ENCODE results near the gene SNCG.

The SNCG gene

GRCh38 chr10:86956195-86956847 is 2.1 kb upstream of the SNCG start:
- peaks cover 0 to 25% (median 12%) of the 10 kb centered on the region in 4 experiments for H3K4me1 ChIP-seq (ENCODE audit: control extremely low read depth in 1 of 4, control insufficient read depth in 4 of 4, insufficient read depth in 4 of 4, low read length in 3 of 4)

DNA sequence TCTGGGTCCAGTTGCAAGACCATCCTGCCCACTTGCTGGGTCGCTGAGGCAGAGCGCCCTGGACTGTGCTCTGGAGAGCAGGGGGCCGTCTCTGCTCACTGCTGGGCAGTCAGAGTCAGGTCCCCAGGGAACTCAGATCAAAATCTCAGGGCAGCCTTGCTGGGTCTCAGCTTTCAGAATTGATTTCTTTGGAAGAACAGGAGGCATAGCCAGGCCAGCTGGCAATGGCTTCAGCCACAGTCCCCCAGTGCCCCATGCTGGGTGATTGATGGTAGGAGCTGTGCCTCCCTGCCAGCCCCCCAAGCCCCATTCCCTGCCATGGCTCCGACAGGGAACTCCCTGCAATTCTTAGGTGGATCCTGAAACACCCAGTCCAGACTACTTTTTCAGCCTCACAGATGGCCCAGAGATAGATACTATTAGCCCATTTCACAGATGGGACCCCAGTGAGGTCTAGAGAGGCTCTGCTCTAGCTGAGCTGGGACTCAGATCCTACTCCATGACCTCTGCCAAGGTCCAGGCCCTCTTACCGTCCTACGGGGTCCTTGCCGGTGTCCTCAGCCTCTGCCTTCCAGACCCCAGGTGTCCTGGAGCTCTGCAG is 1.5 kb upstream of the SNCG start:
- POLR2A ChIA-PET, result no interaction called here
- no peak overlapping the region for H3K4me3 ChIP-seq (ENCODE audit: control insufficient read depth in 1 of 7, extremely low read depth in 1 of 7, insufficient read depth in 4 of 7, low read depth in 2 of 7, low read length in 6 of 7)
- peaks cover 0 to 12% (median 3%) of the 10 kb centered on the region in 5 experiments for H3K9me3 ChIP-seq (ENCODE audit: control extremely low read depth in 1 of 5, control insufficient read depth in 4 of 5, insufficient read depth in 2 of 5, low read depth in 1 of 5, low read length in 4 of 5)
- H3K27ac ChIP-seq (ENCODE audit: insufficient read depth in 1 of 2, low read depth in 1 of 2, low read length in 2 of 2, poor library complexity in 1 of 2, severe bottlenecking in 2 of 2), result no peak overlapping the region
- DNase-seq, result no peak
- no peaks in the 10 kb centered on the region for H3K36me3 ChIP-seq (ENCODE audit: control insufficient read depth in 4 of 4, insufficient read depth in 4 of 4, low read length in 3 of 4)
- CTCF ChIA-PET, result interaction anchor here (1.5 to 3.2 kb wide), 2 partner anchors 13 to 18 kb away, joined by 7 to 13 read pairs; no protein-coding TSS in a partner anchor
- H3K4me1 ChIP-seq (ENCODE audit: control extremely low read depth in 1 of 4, control insufficient read depth in 4 of 4, insufficient read depth in 4 of 4, low read length in 3 of 4), result peaks cover 0 to 25% (median 12%) of the 10 kb centered on the region in 4 experiments
- peaks cover 0 to 2% (median 0%) of the 10 kb centered on the region in 5 experiments for H3K27me3 ChIP-seq (replicated peaks in 2 of 5; ENCODE audit: control insufficient read depth in 4 of 5, insufficient read depth in 5 of 5, low read length in 4 of 5)
- 98% methylated on average over 6 of the region's 7 CpGs for WGBS (ENCODE audit: insufficient coverage)

More at GRCh38 chr10:86956195-86956847, 2.1 kb upstream of the SNCG start:
- peaks cover 0 to 2% (median 0%) of the 10 kb centered on the region in 5 experiments for H3K27me3 ChIP-seq (replicated peaks in 2 of 5; ENCODE audit: control insufficient read depth in 4 of 5, insufficient read depth in 5 of 5, low read length in 4 of 5)
- DNase-seq, result no peak
- ChIA-PET POLR2A (no interaction called here), CTCF (interaction anchor here (1.5 to 3.2 kb wide), 2 partner anchors 14 to 17 kb away, joined by 7 to 13 read pairs; no protein-coding TSS in a partner anchor)
- 88% methylated on average over 6 of the region's 7 CpGs for WGBS (ENCODE audit: insufficient coverage)
- no peak overlapping the region for H3K4me3 ChIP-seq (ENCODE audit: control insufficient read depth in 1 of 7, extremely low read depth in 1 of 7, insufficient read depth in 4 of 7, low read depth in 2 of 7, low read length in 6 of 7)
- no peak overlapping the region for H3K27ac ChIP-seq (ENCODE audit: insufficient read depth in 1 of 2, low read depth in 1 of 2, low read length in 2 of 2, poor library complexity in 1 of 2, severe bottlenecking in 2 of 2)
- H3K9me3 ChIP-seq (ENCODE audit: control extremely low read depth in 1 of 5, control insufficient read depth in 4 of 5, insufficient read depth in 2 of 5, low read depth in 1 of 5, low read length in 4 of 5), result peaks cover 0 to 12% (median 4%) of the 10 kb centered on the region in 5 experiments
- H3K36me3 ChIP-seq (ENCODE audit: control insufficient read depth in 4 of 4, insufficient read depth in 4 of 4, low read length in 3 of 4), result no peaks in the 10 kb centered on the region

DNA sequence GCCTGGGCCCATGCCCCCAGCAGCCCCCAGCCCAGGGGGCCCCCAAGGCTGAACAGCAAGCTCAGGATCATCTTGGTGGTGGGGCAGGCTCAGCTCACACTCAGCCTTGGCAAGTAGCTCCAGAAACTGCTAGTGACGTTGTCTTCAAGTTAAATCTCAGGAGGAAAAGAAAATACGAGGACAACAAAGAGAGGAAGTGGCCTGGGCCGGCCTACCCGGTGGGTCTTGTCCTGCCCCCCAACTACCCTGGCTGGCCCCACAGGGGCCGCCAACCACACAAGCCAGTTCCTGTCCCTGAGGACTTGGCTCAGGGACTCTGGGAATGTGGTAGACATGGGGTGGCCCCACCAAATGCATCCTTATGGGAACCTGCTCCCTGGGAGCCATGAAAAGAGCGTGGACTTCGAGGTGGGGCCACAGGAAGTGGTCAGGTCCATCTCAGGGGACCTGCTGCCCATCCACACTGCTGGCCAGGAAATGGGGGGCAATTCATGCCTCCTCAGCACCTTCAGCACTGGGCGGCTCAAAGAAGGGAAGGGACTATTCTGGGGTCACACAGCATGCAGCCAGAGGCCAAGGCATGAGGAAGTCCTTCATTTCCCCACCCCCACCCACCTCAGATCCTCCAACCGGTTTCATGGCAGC is 806 bp upstream of the SNCG start, which contains the start of gene MMRN2:
TSS of gene MMRN2 (minus strand) at position 145 of the 645 bp plus-strand sequence. CDS start at position 71, 74 bp downstream.
- Histone ChIP-seq H3K4me3 (ENCODE audit: control insufficient read depth in 1 of 7, extremely low read depth in 1 of 7, insufficient read depth in 4 of 7, low read depth in 2 of 7, low read length in 6 of 7) (no peak within 1 kb of the TSS), H3K36me3 (ENCODE audit: control insufficient read depth in 4 of 4, insufficient read depth in 4 of 4, low read length in 3 of 4) (no peaks in the 10 kb centered on the region), H3K9me3 (ENCODE audit: control extremely low read depth in 1 of 5, control insufficient read depth in 4 of 5, insufficient read depth in 2 of 5, low read depth in 1 of 5, low read length in 4 of 5) (peaks cover 0 to 7% (median 0%) of the 10 kb centered on the region in 5 experiments), H3K27ac (ENCODE audit: insufficient read depth in 1 of 2, low read depth in 1 of 2, low read length in 2 of 2, poor library complexity in 1 of 2, severe bottlenecking in 2 of 2) (no peak within 1 kb of the TSS), H3K27me3 (replicated peaks in 2 of 5; ENCODE audit: control insufficient read depth in 4 of 5, insufficient read depth in 5 of 5, low read length in 4 of 5) (peaks cover 0 to 2% (median 0%) of the 10 kb centered on the region in 5 experiments), H3K4me1 (ENCODE audit: control extremely low read depth in 1 of 4, control insufficient read depth in 4 of 4, insufficient read depth in 4 of 4, low read length in 3 of 4) (peaks cover 0 to 28% (median 15%) of the 10 kb centered on the region in 4 experiments)
- POLR2A ChIA-PET, result interaction anchor here (0.7 kb wide), 1 partner anchor 876 kb away, joined by 3 read pairs; no protein-coding TSS in a partner anchor
- 51% methylated on average over 9 of the region's 9 CpGs for WGBS (ENCODE audit: insufficient coverage)
- no peak for DNase-seq
- CTCF ChIA-PET, result interaction anchor here (0.9 to 3.2 kb wide), 3 partner anchors 9 to 19 kb away, joined by 3 to 13 read pairs (median 7); no protein-coding TSS in a partner anchor

DNA sequence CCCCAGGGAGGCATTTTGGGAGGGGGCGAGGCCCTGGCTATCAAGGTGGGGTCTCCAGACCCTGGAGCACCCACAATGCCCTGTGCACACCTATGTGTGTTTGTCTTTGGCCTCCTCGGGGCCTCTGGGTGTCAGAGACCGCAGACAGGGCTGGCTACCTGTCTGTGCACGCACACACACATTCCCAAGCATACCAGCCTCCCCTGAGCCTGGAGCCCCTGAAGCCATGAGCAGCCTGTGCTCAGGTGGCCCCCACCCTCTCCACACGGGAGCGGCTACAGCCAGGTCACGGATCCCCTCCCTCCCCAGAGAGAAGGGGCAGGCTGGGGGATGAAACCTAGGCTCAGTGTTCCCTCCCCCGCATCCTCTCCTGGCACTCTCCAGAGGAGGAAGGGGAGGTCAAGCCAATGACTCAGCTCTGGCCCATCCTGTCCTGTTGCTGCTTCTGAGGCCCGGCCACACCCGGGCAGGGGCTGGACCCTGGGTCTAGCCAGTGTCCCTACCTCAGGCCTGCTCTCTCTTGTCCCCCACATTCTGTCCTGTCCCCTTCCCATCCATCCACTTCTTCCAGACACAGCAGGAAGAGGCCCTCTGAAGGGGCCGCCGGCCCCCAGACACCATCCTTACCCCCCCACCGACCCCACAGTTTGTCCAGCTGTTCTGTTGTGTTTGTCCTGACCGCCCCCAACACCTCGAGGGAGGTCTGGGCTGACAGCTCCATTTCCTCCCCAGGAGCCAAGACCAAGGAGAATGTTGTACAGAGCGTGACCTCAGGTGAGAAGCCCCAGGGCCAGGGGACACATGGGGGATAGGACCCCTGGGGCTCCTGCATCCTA is 720 bp downstream of the SNCG start:
- Histone ChIP-seq H3K4me1 (ENCODE audit: control extremely low read depth in 1 of 4, control insufficient read depth in 4 of 4, insufficient read depth in 4 of 4, low read length in 3 of 4) (peaks cover 0 to 31% (median 17%) of the 10 kb centered on the region in 4 experiments), H3K9me3 (ENCODE audit: control extremely low read depth in 1 of 5, control insufficient read depth in 4 of 5, insufficient read depth in 2 of 5, low read depth in 1 of 5, low read length in 4 of 5) (no peaks in the 10 kb centered on the region), H3K4me3 (ENCODE audit: control insufficient read depth in 1 of 7, extremely low read depth in 1 of 7, insufficient read depth in 4 of 7, low read depth in 2 of 7, low read length in 6 of 7) (no peak overlapping the region), H3K36me3 (ENCODE audit: control insufficient read depth in 4 of 4, insufficient read depth in 4 of 4, low read length in 3 of 4) (no peaks in the 10 kb centered on the region), H3K27me3 (replicated peaks in 2 of 5; ENCODE audit: control insufficient read depth in 4 of 5, insufficient read depth in 5 of 5, low read length in 4 of 5) (peaks cover 0 to 2% (median 0%) of the 10 kb centered on the region in 5 experiments), H3K27ac (ENCODE audit: insufficient read depth in 1 of 2, low read depth in 1 of 2, low read length in 2 of 2, poor library complexity in 1 of 2, severe bottlenecking in 2 of 2) (no peak overlapping the region)
- ChIA-PET POLR2A (no interaction called here), CTCF (interaction anchor here (0.8 to 3.2 kb wide), 2 partner anchors 20 to 21 kb away, joined by 4 to 13 read pairs; no protein-coding TSS in a partner anchor)
- DNase-seq, result no peak
- 69% methylated on average over 11 of the region's 16 CpGs for WGBS (ENCODE audit: insufficient coverage)

DNA sequence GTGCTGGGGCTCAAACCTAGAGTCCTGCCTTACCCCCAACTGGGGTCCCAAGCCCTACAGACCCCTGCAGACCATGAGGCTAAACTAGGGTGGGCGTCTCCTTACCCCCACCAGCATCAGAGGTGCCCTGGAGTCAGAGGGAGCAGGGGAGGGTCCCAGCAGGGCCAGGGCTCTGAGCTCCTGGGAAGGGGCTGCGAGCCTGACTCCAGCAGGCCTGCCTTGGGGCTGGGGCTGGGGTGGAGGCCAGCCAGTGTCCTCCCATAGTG is 1.3 kb downstream of the SNCG start:
- H3K27ac ChIP-seq (ENCODE audit: insufficient read depth in 1 of 2, low read depth in 1 of 2, low read length in 2 of 2, poor library complexity in 1 of 2, severe bottlenecking in 2 of 2), result no peak overlapping the region
- 100% methylated on average over 2 of the region's 2 CpGs for WGBS (ENCODE audit: insufficient coverage)
- CTCF ChIA-PET, result interaction anchor here (3.2 kb wide), 1 partner anchor 21 kb away, joined by 13 read pairs; no protein-coding TSS in a partner anchor
- peaks cover 0 to 31% (median 17%) of the 10 kb centered on the region in 4 experiments for H3K4me1 ChIP-seq (ENCODE audit: control extremely low read depth in 1 of 4, control insufficient read depth in 4 of 4, insufficient read depth in 4 of 4, low read length in 3 of 4)
- H3K27me3 ChIP-seq (replicated peaks in 2 of 5; ENCODE audit: control insufficient read depth in 4 of 5, insufficient read depth in 5 of 5, low read length in 4 of 5), result peaks cover 0 to 2% (median 0%) of the 10 kb centered on the region in 5 experiments
- POLR2A ChIA-PET, result no interaction called here
- H3K4me3 ChIP-seq (ENCODE audit: control insufficient read depth in 1 of 7, extremely low read depth in 1 of 7, insufficient read depth in 4 of 7, low read depth in 2 of 7, low read length in 6 of 7), result no peak overlapping the region
- no peaks in the 10 kb centered on the region for H3K9me3 ChIP-seq (ENCODE audit: control extremely low read depth in 1 of 5, control insufficient read depth in 4 of 5, insufficient read depth in 2 of 5, low read depth in 1 of 5, low read length in 4 of 5)
- no peaks in the 10 kb centered on the region for H3K36me3 ChIP-seq (ENCODE audit: control insufficient read depth in 4 of 4, insufficient read depth in 4 of 4, low read length in 3 of 4)
- DNase-seq, result no peak

DNA sequence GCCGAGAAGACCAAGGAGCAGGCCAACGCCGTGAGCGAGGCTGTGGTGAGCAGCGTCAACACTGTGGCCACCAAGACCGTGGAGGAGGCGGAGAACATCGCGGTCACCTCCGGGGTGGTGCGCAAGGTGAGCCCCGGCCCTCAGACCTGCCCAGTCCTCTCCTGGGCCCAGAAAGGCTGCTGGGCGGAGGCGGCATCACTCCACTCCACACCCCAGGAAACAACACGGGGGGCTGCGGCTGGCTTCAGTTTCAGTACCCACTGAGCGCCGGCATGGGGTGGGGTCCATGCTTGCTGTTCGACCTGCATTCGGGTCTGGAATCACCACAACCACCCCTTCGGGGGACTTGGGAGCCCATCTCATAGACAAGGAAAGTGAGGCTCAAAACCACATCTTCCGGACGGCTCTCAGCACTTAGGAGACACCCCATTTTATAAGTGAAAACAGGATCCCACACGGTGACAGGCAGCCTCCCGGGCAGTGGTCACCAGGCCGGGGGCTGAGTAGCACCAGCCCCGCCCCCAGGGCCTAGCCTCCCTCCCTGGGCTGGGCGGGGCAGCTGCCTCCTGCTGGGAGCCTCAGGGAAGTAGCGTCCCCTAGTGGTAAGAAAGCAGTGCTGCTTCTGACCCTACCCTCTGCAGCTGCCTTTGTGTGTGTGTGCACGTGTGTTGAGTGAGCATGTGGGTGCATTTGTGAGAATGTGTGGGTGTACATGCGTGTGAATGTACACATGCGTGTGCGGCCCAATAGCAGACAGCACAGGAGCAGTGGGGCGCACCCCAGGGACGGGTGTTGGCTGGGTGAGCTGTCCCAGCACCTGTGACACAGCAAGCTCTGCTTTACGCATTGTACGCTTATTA is 1.8 kb downstream of the SNCG start:
- Histone ChIP-seq H3K4me3 (ENCODE audit: control insufficient read depth in 1 of 7, extremely low read depth in 1 of 7, insufficient read depth in 4 of 7, low read depth in 2 of 7, low read length in 6 of 7) (no peak overlapping the region), H3K9me3 (ENCODE audit: control extremely low read depth in 1 of 5, control insufficient read depth in 4 of 5, insufficient read depth in 2 of 5, low read depth in 1 of 5, low read length in 4 of 5) (no peaks in the 10 kb centered on the region), H3K36me3 (ENCODE audit: control insufficient read depth in 4 of 4, insufficient read depth in 4 of 4, low read length in 3 of 4) (no peaks in the 10 kb centered on the region), H3K4me1 (ENCODE audit: control extremely low read depth in 1 of 4, control insufficient read depth in 4 of 4, insufficient read depth in 4 of 4, low read length in 3 of 4) (peaks cover 0 to 31% (median 17%) of the 10 kb centered on the region in 4 experiments), H3K27ac (ENCODE audit: insufficient read depth in 1 of 2, low read depth in 1 of 2, low read length in 2 of 2, poor library complexity in 1 of 2, severe bottlenecking in 2 of 2) (no peak overlapping the region), H3K27me3 (replicated peaks in 2 of 5; ENCODE audit: control insufficient read depth in 4 of 5, insufficient read depth in 5 of 5, low read length in 4 of 5) (peaks cover 0 to 2% (median 0%) of the 10 kb centered on the region in 5 experiments)
- CTCF ChIA-PET, result interaction anchor here (1.2 to 3.2 kb wide), 5 partner anchors 9 to 24 kb away, joined by 3 to 13 read pairs (median 9); no protein-coding TSS in a partner anchor
- peak; percentile 47 to 59 (median 58) for DNase-seq
- POLR2A ChIA-PET, result interaction anchor here (0.6 kb wide), 1 partner anchor 11 kb away, joined by 3 read pairs; no protein-coding TSS in a partner anchor
- 91% methylated on average over 33 of the region's 37 CpGs for WGBS (ENCODE audit: insufficient coverage)
